Measurements from ENCODE around the gene RHBDF2.

- TF ChIP-seq CTCF (IDR thresholded peaks at IDR 0.05) (no peak), MAX (CRISPR knock-in tag; IDR thresholded peaks at IDR 0.05) (no peak), NR2C2 (CRISPR knock-in tag; IDR thresholded peaks at IDR 0.05) (no peak), ATF3 (CRISPR knock-in tag; conservative IDR thresholded peaks at IDR 0.05) (no peak), HMGXB4 (CRISPR knock-in tag; IDR thresholded peaks at IDR 0.05) (no peak), NR3C1 (CRISPR knock-in tag; conservative IDR thresholded peaks at IDR 0.05; ENCODE audit: low read depth) (no peak), ZNF423 (CRISPR knock-in tag; IDR thresholded peaks at IDR 0.05) (no peak), GABPB1 (CRISPR knock-in tag; IDR thresholded peaks at IDR 0.05) (no peak), RELA (CRISPR knock-in tag; IDR thresholded peaks at IDR 0.05; ENCODE audit: borderline replicate concordance) (no peak), ESRRA (CRISPR knock-in tag; IDR thresholded peaks at IDR 0.05; ENCODE audit: borderline replicate concordance) (no peak)
These were observed 34.7 kb upstream of the RHBDF2 start for GRCh38 chr17:76535788-76536510.

All from WTC11 (cell line).